ENCODE measurements around the gene RETSAT.

RETSAT gene

DNA sequence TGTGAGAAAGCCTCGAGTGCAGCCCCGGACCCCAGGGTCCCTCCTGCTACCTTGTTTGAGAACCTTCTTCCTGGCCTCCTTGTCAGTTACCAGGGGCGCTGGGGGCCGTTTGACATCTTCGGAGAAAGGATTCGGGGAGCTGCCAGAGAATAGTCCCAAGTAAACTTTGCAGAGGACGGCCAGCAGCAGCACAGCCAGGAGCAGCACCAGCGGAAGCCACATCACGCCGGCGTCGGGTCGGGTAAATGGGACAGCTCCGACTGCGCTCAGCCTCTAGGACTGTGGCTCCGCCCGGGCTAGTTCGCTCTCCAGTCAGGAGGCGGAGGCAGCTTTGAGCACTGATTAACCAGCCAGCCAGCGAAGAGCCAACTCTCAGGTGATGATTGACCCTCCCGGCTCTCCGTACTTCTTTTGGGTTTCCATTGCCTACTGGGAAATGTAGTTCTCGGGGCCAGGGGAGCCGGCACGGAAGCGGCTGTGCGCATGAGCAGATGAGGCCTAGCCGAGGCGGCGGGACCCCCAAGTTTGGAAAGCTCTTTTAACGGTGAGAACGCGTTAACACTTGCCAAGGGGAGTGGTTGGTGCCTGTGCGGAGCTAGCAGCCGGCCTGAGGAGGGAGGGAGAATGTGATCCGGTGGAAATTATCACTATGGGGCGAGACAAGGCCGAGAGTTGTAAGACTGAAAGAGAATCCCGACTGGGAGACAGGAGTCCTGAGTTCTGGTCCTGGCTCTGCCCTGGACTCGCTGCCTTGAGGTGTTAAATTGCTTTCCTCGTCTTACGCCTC is at the start of gene RETSAT, which contains the start of gene ELMOD3:
RETSAT (minus strand) TSS at position 243 of the 787 bp plus-strand sequence; CDS start at position 222, 21 bp downstream.
ELMOD3 (plus strand) TSS at position 484 of the 787 bp plus-strand sequence. CDS start 2,430 bp downstream, outside the sequence.
- peak; percentile 100 for DNase-seq (ENCODE audit: low read depth)
- TF ChIP-seq, protein P1, sequence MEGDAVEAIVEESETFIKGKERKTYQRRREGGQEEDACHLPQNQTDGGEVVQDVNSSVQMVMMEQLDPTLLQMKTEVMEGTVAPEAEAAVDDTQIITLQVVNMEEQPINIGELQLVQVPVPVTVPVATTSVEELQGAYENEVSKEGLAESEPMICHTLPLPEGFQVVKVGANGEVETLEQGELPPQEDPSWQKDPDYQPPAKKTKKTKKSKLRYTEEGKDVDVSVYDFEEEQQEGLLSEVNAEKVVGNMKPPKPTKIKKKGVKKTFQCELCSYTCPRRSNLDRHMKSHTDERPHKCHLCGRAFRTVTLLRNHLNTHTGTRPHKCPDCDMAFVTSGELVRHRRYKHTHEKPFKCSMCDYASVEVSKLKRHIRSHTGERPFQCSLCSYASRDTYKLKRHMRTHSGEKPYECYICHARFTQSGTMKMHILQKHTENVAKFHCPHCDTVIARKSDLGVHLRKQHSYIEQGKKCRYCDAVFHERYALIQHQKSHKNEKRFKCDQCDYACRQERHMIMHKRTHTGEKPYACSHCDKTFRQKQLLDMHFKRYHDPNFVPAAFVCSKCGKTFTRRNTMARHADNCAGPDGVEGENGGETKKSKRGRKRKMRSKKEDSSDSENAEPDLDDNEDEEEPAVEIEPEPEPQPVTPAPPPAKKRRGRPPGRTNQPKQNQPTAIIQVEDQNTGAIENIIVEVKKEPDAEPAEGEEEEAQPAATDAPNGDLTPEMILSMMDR (conservative IDR thresholded peaks at IDR 0.05; ENCODE audit: control insufficient read depth, insufficient read depth, low read depth, low read length), result no peak

GRCh38 chr2:85401844-85402243 is 47.5 kb upstream of the RETSAT start:
- DNase-seq (ENCODE audit: low read depth), result no peak
- TF ChIP-seq, protein P1 (conservative IDR thresholded peaks at IDR 0.05; ENCODE audit: control insufficient read depth, insufficient read depth, low read depth, low read length), result no peak
- no peak overlapping the region for H3K4me3 ChIP-seq (ENCODE audit: control insufficient read depth, low read depth, low read length)

More for the DNA sequence above, at the start of gene RETSAT, which contains the start of gene ELMOD3:
- peak within 1 kb of the TSS; percentile 99 for H3K4me3 ChIP-seq (ENCODE audit: control insufficient read depth, low read depth, low read length)

- TF ChIP-seq, protein P1 (conservative IDR thresholded peaks at IDR 0.05; ENCODE audit: control insufficient read depth, insufficient read depth, low read depth, low read length), result no peak
- H3K4me3 ChIP-seq (ENCODE audit: control insufficient read depth, low read depth, low read length), result no peak overlapping the region
- DNase-seq (ENCODE audit: low read depth), result no peak
Measured at GRCh38 chr2:85401464-85401805, 47.1 kb upstream of the RETSAT start.

GRCh38 chr2:85400541-85401463 is 46.5 kb upstream of the RETSAT start:
- TF ChIP-seq, protein P1 (conservative IDR thresholded peaks at IDR 0.05; ENCODE audit: control insufficient read depth, insufficient read depth, low read depth, low read length), result no peak
- H3K4me3 ChIP-seq (ENCODE audit: control insufficient read depth, low read depth, low read length), result no peak overlapping the region
- DNase-seq (ENCODE audit: low read depth), result no peak

DNA sequence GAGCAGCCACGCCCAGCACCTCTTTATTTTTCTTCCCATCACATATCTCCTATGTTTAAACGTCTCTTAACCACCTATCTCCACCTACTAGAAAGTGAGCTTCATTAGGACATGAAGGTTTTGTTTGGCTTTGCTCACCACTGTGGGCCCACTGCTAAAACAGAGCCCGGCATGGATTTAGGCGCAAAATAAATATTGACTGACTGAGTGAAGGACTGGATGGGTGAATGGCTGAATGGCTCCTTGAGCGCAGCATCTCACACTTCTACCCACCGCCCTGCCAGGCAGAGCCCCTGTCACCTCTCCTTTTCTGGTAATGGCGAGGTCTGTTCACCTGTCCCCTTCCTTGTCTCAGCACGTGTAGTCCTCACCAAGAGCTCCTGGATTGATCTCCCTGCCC is 45.7 kb upstream of the RETSAT start:
- TF ChIP-seq, protein P1 (conservative IDR thresholded peaks at IDR 0.05; ENCODE audit: control insufficient read depth, insufficient read depth, low read depth, low read length), result no peak
- no peak for DNase-seq (ENCODE audit: low read depth)
- H3K4me3 ChIP-seq (ENCODE audit: control insufficient read depth, low read depth, low read length), result no peak overlapping the region

- TF ChIP-seq, protein P1 (conservative IDR thresholded peaks at IDR 0.05; ENCODE audit: control insufficient read depth, insufficient read depth, low read depth, low read length), result no peak
- no peak overlapping the region for H3K4me3 ChIP-seq (ENCODE audit: control insufficient read depth, low read depth, low read length)
- no peak for DNase-seq (ENCODE audit: low read depth)
Measured at GRCh38 chr2:85399183-85399455, 44.8 kb upstream of the RETSAT start.
